Testis (tissue), 3 donors: ENCODE data around the gene CALM3. TPM values are rescaled to one million over a fixed set of nuclear protein-coding genes. Genes with fewer than 3 reads are reported as not detected.

Experiments used
- DNase-seq: peaks from one replicate; pipeline ENCODE4 v3.0.0-alpha.2; 2019
- H3K27ac ChIP-seq, 2 donors: fragments of 200-600 bp; sonication (generic); one replicate each; pipeline ENCODE4 v1.5.1; 2019
- H3K27me3 ChIP-seq: fragments of 200-600 bp; sonication (generic); one replicate; pipeline ENCODE4 v1.5.1; 2019
- H3K36me3 ChIP-seq: fragments of 200-600 bp; sonication (generic); one replicate; pipeline ENCODE4 v1.5.1; 2017; ENCODE audit warnings: low read depth; ENCODE audit errors: missing control alignments
- H3K4me1 ChIP-seq: fragments of 200-600 bp; sonication (generic); one replicate; pipeline ENCODE4 v1.5.1; 2019
- H3K4me3 ChIP-seq, 2 donors: fragments of 200-600 bp; sonication (generic); one replicate each; pipeline ENCODE4 v1.5.1; 2017 to 2019
- H3K9me3 ChIP-seq: fragments of 200-600 bp; sonication (generic); one replicate; pipeline ENCODE4 v1.5.1; 2017
- CTCF ChIP-seq, 3 experiments: fragments of 450-650 bp in 2 of 3; fragments of 200-600 bp in 1 of 3; sonication (generic) in 1 of 3; IDR thresholded peaks; one replicate each; pipeline ENCODE4 v1.5.1; 2016 to 2019; ENCODE audit warnings: antibody characterized with exemption in 3 of 3, mild to moderate bottlenecking in 2 of 3, moderate library complexity in 1 of 3
- POLR2A ChIP-seq: fragments of 450-650 bp; IDR thresholded peaks from one replicate; pipeline ENCODE4 v1.6.1; 2017; ENCODE audit warnings: antibody characterized with exemption, mild to moderate bottlenecking, moderate library complexity
- WGBS, 2 donors: methylation state at CpG; one replicate each; pipeline ENCODE4 v1.1.5; 2018; 5-methylcytosine and 5-hydroxymethylcytosine counted together
- intact Hi-C: fragments of 100-400 bp; cut with DNase I; formaldehyde crosslinking; loops from one replicate; pipeline ENCODE4 v1.15.1; 2023; ENCODE audit warnings: low total_unique reads
- polyA plus RNA-seq: library from polyadenylated mRNA; stranded (reverse); fragments of 350-450 nt; fragmentation: Illumina TruSeq; extraction: RNeasy Lipid Tissue Mini Kit (QIAGEN cat#74804); gene quantifications from one replicate; pipeline ENCODE4 v1.2.3, GENCODE V29; 2014; ENCODE audit warnings: low read depth, low replicate concordance; ENCODE audit not compliant: insufficient read depth
- total RNA-seq, 2 donors: library from RNA; depleted of rRNA; stranded (reverse); fragments of >200 nt; gene quantifications; one replicate each; pipeline ENCODE4 v1.2.3, GENCODE V29; 2016

The CALM3 gene
- total and polyA plus RNA-seq, 3 donors from 2014 or later: 357 to 889 (median 380) TPM

- intact Hi-C loops: no loop called here
- Histone ChIP-seq H3K4me1 (peaks cover 8% of the 10 kb centered on the region), H3K36me3 (no peaks in the 10 kb centered on the region), H3K4me3 (peak overlapping the region; percentile 34 to 47), H3K9me3 (no peaks in the 10 kb centered on the region), H3K27me3 (no peaks in the 10 kb centered on the region), H3K27ac (peak overlapping the region in 1 of 2 donors; percentile 72)
- peak; percentile 31 for DNase-seq
- 9% methylated on average over 16 to 41 of the region's 49 CpGs for WGBS, 2 donors
- TF ChIP-seq POLR2A (no peak), CTCF (IDR thresholded peaks at IDR 0.05) (no peak)
These were observed 38.4 kb downstream of the CALM3 start for GRCh38 chr19:46639358-46640182.

GRCh38 chr19:46640656-46641055, 39.5 kb downstream of the CALM3 start:
- Histone ChIP-seq H3K9me3 (no peaks in the 10 kb centered on the region), H3K4me3 (no peak overlapping the region), H3K4me1 (peaks cover 8% of the 10 kb centered on the region), H3K27me3 (no peaks in the 10 kb centered on the region), H3K36me3 (no peaks in the 10 kb centered on the region), H3K27ac (no peak overlapping the region)
- intact Hi-C loops: no loop called here
- WGBS, 2 donors: 84 to 93% methylated on average over 2 of the region's 2 CpGs
- TF ChIP-seq POLR2A: no peak
- no peak for TF ChIP-seq CTCF (IDR thresholded peaks at IDR 0.05)
- no peak for DNase-seq

- Histone ChIP-seq H3K27ac (peak overlapping the region in 1 of 2 donors; percentile 37), H3K36me3 (no peaks in the 10 kb centered on the region), H3K4me1 (no peaks in the 10 kb centered on the region), H3K27me3 (no peaks in the 10 kb centered on the region), H3K4me3 (no peak overlapping the region), H3K9me3 (no peaks in the 10 kb centered on the region)
- WGBS, 2 donors: 48 to 55% methylated on average over 3 of the region's 3 CpGs
- no peak for TF ChIP-seq CTCF (IDR thresholded peaks at IDR 0.05)
- no peak for TF ChIP-seq POLR2A
- intact Hi-C loops: no loop called here
- DNase-seq: no peak
These were observed 43.6 kb downstream of the CALM3 start for GRCh38 chr19:46644720-46645119.

- no peak for DNase-seq
- Histone ChIP-seq H3K27ac (no peak overlapping the region), H3K27me3 (no peaks in the 10 kb centered on the region), H3K4me1 (no peaks in the 10 kb centered on the region), H3K4me3 (no peak overlapping the region), H3K36me3 (no peaks in the 10 kb centered on the region), H3K9me3 (no peaks in the 10 kb centered on the region)
- no peak for TF ChIP-seq CTCF (IDR thresholded peaks at IDR 0.05)
- TF ChIP-seq POLR2A: no peak
- intact Hi-C loops: no loop called here
- 89 to 97% methylated on average over 3 of the region's 3 CpGs for WGBS, 2 donors
These were observed 45.3 kb downstream of the CALM3 start for GRCh38 chr19:46646402-46646801.
